Prostate gland (tissue), 2 donors: Measurements from ENCODE around the gene RBM19.

Experiments used
- CTCF ChIP-seq, 4 experiments: fragments of 200-600 bp in 2 of 4; fragments of 450-650 bp in 2 of 4; sonication (generic) in 2 of 4; IDR thresholded peaks; 1 replicate in 3 of 4; 2 replicates in 1 of 4; pipeline ENCODE4 v1.5.1; 2016 to 2019; ENCODE audit warnings: antibody characterized with exemption in 4 of 4, mild to moderate bottlenecking in 2 of 4, moderate library complexity in 2 of 4
- POLR2A ChIP-seq: fragments of 450-650 bp; IDR thresholded peaks from one replicate; pipeline ENCODE4 v1.6.1; 2016; ENCODE audit warnings: antibody characterized with exemption, mild to moderate bottlenecking

DNA sequence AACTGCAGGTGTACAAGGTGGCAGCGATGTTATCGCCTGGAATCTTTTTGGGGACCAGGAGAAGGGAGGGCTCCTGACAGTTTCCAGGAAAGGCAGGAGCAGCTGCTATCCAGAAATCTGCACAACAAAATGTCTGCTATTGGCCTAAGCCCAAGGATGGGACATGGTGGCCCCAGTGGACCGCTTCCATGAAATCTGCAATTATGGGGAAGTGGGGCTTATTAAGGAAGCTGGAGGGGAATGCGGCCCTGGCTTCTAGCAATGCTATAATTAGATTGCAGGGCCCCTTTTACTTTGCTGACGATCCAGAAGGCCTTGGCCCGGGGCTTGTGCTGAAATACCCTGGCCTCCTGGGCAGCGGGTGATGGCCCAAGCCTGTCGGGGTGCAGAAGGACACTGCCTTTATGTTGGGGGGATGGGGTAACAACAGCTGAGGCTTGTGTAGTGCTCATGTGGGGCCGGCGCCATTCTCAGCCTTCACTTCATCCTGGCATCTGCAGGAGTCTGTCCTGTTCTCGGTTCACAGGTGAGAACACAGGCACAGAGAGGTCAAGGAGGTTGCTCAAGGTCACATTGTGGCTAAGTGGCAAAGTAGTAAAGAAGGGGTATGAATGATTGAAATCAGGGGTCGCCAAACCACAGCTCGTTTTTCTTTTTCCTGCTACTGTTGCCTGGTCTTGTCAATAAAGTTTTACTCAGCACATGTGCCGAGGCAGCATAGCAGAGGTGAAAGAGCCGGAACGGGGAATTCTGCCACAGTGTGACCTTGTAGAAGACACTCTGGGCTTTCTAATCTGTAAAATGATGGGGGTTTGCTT, 153.5 kb downstream of the RBM19 start:
- TF ChIP-seq CTCF (IDR thresholded peaks at IDR 0.05) (no peak), POLR2A (no peak)
